HG03521 (cell line): ENCODE measurements around the gene ZBTB48.
"Not testable (repeated sequence)": the region's sequence is repeated elsewhere in the genome, so short reads cannot be mapped to it uniquely, and the experiment has no call there.

Source experiments
- ATAC-seq: cut with Tn5 transposase; IDR thresholded peaks from one replicate; pipeline ENCODE4 v1.9.1; 2021; ENCODE audit warnings: mild to moderate bottlenecking, moderate library complexity; ENCODE audit not compliant: unreplicated experiment

ZBTB48 gene

GRCh38 chr1:6631058-6631457, 51.3 kb downstream of the ZBTB48 start:
- ATAC-seq, result no peak

- ATAC-seq, result no peak
Measured at GRCh38 chr1:6632588-6633514, 53.1 kb downstream of the ZBTB48 start.

GRCh38 chr1:6634371-6635052, 54.7 kb downstream of the ZBTB48 start:
- no peak for ATAC-seq

GRCh38 chr1:6635161-6635909, 55.5 kb downstream of the ZBTB48 start:
- no peak for ATAC-seq

GRCh38 chr1:6635910-6636760, 56.3 kb downstream of the ZBTB48 start:
- no peak for ATAC-seq

- not testable (repeated sequence) for ATAC-seq
Measured at GRCh38 chr1:6636778-6637177, 57.0 kb downstream of the ZBTB48 start.

GRCh38 chr1:6637770-6638169, 58.0 kb downstream of the ZBTB48 start:
- ATAC-seq, result no peak

GRCh38 chr1:6638226-6638625, 58.4 kb downstream of the ZBTB48 start:
- no peak for ATAC-seq
